GM23338 (cell line): Measurements from ENCODE around the gene GPR4.

ENCODE experiments used
- CREB1 ChIP-seq: fragments of 250-450 bp; sonication (Bioruptor Pico); IDR thresholded peaks from 2 replicates; pipeline ENCODE4 v1.5.0; 2020; ENCODE audit warnings: low read depth, mild to moderate bottlenecking, moderate library complexity
- CTCF ChIP-seq, 2 experiments: fragments of 200-600 bp in 1 of 2; sonication (generic) in 1 of 2; conservative IDR thresholded peaks; 2 replicates each; pipeline versions ENCODE4 v1.5.1 to v1.6.1; 2016 to 2017; ENCODE audit warnings: antibody characterized with exemption in 2 of 2, low read depth in 2 of 2, mild to moderate bottlenecking in 2 of 2, moderate library complexity in 1 of 2
- ETS1 ChIP-seq: IDR thresholded peaks from 2 replicates; pipeline ENCODE4 v1.6.1; 2016; ENCODE audit warnings: antibody characterized with exemption
- EZH2 ChIP-seq: fragments of 200-600 bp; sonication (generic); IDR thresholded peaks from one replicate; pipeline ENCODE4 v1.8.0; 2017; ENCODE audit warnings: antibody characterized with exemption, mild to moderate bottlenecking, low read depth; ENCODE audit not compliant: unreplicated experiment
- EZH2phosphoT487 ChIP-seq: fragments of 200-600 bp; sonication (generic); IDR thresholded peaks from one replicate; pipeline ENCODE4 v1.8.1; 2018; ENCODE audit warnings: antibody characterized with exemption; ENCODE audit not compliant: unreplicated experiment
- JUNB ChIP-seq: IDR thresholded peaks from one replicate; pipeline ENCODE4 v1.6.1; 2016; ENCODE audit warnings: antibody characterized with exemption; ENCODE audit not compliant: unreplicated experiment
- NANOG ChIP-seq: IDR thresholded peaks from 2 replicates; pipeline ENCODE4 v1.6.1; 2016; ENCODE audit warnings: antibody characterized with exemption, borderline replicate concordance
- POLR2AphosphoS5 ChIP-seq: IDR thresholded peaks from 2 replicates; pipeline ENCODE4 v1.6.1; 2016; ENCODE audit warnings: antibody characterized with exemption, low read depth
- REST ChIP-seq: IDR thresholded peaks from one replicate; pipeline ENCODE4 v1.6.1; 2018; ENCODE audit warnings: antibody characterized with exemption; ENCODE audit not compliant: unreplicated experiment
- STAT1 ChIP-seq: IDR thresholded peaks from one replicate; pipeline ENCODE4 v1.6.1; 2016; ENCODE audit warnings: antibody characterized with exemption; ENCODE audit not compliant: unreplicated experiment
- ZNF114 ChIP-seq: fragments of 250-450 bp; sonication (Bioruptor Pico); IDR thresholded peaks from 2 replicates; pipeline ENCODE4 v1.5.0; 2020; ENCODE audit warnings: mild to moderate bottlenecking, moderate library complexity
- ZNF331 ChIP-seq: fragments of 250-450 bp; sonication (Bioruptor Pico); IDR thresholded peaks from 2 replicates; pipeline ENCODE4 v1.5.0; 2020; ENCODE audit warnings: low read depth, mild to moderate bottlenecking, moderate library complexity

GRCh38 chr19:45629704-45630103 is 27.7 kb upstream of the GPR4 start:
- TF ChIP-seq CTCF (conservative IDR thresholded peaks at IDR 0.05; ENCODE audit: low read depth in 2 of 2) (no peak), REST (no peak), EZH2phosphoT487 (no peak), EZH2 (no peak), POLR2AphosphoS5 (no peak), ETS1 (no peak), JUNB (no peak), ZNF114 (CRISPR knock-in tag) (no peak), CREB1 (CRISPR knock-in tag) (no peak), NANOG (no peak), ZNF331 (CRISPR knock-in tag) (no peak), STAT1 (no peak)
